ENCODE measurements around the gene LIN28A. TPM values are rescaled to one million over a fixed set of nuclear protein-coding genes. Genes with fewer than 3 reads are reported as not detected.

LIN28A gene
- total RNA-seq, 1 donor from 2014 or later, result not detected

DNA sequence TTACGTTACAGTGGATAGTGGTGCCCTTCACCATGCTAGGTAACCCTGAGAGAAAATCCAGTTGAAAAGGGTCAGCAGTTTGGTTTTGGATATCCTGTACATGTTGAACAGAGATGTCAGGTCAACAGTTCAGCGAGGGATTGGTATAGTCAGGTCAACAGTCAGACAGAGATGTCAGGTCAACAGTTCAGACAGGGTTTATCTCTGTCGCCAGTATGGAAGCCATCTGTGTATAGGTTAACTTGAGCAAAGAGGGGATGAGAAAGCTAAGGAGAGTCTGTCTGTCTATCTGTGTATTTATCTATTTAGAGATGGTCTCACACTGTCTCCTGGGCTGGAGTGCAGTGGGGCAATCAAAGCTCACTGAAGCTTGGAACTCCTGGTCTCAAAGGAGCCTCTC, 39.3 kb downstream of the LIN28A start:
- DNase-seq (no peak), ATAC-seq (no peak)
- TF ChIP-seq, protein P1, sequence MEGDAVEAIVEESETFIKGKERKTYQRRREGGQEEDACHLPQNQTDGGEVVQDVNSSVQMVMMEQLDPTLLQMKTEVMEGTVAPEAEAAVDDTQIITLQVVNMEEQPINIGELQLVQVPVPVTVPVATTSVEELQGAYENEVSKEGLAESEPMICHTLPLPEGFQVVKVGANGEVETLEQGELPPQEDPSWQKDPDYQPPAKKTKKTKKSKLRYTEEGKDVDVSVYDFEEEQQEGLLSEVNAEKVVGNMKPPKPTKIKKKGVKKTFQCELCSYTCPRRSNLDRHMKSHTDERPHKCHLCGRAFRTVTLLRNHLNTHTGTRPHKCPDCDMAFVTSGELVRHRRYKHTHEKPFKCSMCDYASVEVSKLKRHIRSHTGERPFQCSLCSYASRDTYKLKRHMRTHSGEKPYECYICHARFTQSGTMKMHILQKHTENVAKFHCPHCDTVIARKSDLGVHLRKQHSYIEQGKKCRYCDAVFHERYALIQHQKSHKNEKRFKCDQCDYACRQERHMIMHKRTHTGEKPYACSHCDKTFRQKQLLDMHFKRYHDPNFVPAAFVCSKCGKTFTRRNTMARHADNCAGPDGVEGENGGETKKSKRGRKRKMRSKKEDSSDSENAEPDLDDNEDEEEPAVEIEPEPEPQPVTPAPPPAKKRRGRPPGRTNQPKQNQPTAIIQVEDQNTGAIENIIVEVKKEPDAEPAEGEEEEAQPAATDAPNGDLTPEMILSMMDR (IDR thresholded peaks at IDR 0.05), result no peak
- no peaks in the 10 kb centered on the region for H3K27me3 ChIP-seq
- intact Hi-C loops (cut with DNase I), result no loop called here
- H3K4me1 ChIP-seq, result no peaks in the 10 kb centered on the region
- no peaks in the 10 kb centered on the region for H3K9me3 ChIP-seq
- H3K36me3 ChIP-seq, result peaks cover 71% of the 10 kb centered on the region
- no peak overlapping the region for H3K4me3 ChIP-seq
- H3K27ac ChIP-seq, result no peak overlapping the region

DNA sequence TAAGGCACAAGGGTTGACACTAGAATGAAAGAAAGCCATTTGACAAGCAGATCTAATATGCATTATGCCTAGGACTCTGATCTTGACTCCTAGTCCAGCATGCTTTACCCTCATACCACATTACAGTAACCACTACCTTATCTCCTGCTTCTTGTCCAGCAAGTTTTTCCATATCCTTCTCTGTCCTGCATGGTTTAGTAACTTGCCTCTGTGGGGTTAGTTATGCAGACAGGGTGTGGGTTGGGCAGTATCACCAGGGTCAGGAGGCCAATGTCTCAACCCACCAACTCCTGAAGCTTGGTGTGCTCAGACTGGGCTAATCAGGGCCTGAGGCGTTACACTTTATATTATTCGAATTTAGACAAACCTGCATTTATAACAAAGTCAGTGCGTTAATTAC, 40.3 kb downstream of the LIN28A start:
- Histone ChIP-seq H3K4me1 (no peaks in the 10 kb centered on the region), H3K27ac (no peak overlapping the region), H3K27me3 (no peaks in the 10 kb centered on the region), H3K4me3 (no peak overlapping the region), H3K36me3 (peaks cover 65% of the 10 kb centered on the region), H3K9me3 (no peaks in the 10 kb centered on the region)
- TF ChIP-seq, protein P1 (IDR thresholded peaks at IDR 0.05), result no peak
- ATAC-seq (no peak), DNase-seq (no peak)
- intact Hi-C loops (cut with DNase I), result no loop called here

DNA sequence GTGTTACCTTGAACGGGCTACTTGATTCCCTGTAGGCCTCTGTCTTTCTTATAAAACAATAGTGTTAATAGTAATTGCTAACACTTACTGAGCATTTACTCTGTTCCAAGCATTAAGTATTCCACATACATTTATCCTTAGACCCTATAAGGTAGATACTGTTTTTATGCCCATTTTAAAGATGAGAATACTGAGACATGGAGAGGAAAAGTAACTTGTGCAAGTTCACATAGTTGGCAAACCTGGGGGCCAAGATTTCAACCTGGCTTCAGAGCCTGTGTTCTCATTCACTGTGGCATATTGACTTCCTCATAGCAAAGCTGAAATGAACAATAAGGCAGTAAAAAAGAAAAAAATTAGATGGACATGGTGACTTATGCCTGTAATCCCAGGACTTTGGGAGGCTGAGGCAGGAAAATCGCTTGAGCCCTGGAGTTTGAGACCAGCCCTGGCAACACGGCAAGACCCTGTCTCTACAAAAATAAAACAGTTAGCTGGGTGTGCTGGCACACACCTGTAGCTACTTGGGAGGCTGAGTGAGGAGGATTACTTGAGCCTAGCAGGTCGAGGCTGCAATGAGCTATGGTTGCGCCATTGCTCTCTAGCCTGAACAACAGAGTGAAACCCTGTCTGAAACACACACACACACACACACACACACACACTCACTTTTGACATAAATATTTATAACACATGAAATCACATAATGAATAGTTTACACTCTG, 42.0 kb downstream of the LIN28A start:
- Histone ChIP-seq H3K27ac (no peak overlapping the region), H3K27me3 (no peaks in the 10 kb centered on the region), H3K4me1 (no peaks in the 10 kb centered on the region), H3K4me3 (no peak overlapping the region), H3K36me3 (peaks cover 55% of the 10 kb centered on the region), H3K9me3 (no peaks in the 10 kb centered on the region)
- TF ChIP-seq, protein P1 (IDR thresholded peaks at IDR 0.05), result no peak
- intact Hi-C loops (cut with DNase I), result no loop called here
- no peak for DNase-seq
- no peak for ATAC-seq

DNA sequence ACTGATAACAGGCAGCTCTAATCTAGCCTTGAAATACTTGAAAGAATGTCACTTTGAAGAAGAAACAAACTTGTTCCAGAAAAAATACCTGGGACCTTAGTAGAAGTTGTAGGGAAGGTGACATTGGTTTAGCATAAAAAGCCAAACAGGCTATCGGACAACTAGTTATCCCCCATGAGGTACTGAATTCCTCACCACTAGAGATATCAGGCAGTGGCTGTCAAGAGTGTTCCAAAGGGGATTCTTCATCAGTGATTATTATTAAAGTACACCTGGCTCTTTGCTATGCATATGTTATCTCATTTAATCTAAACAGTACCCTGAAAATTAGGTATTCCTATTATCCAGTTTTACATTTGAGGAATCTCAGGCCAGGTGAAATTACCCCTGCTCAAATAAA, 48.5 kb downstream of the LIN28A start:
- no peaks in the 10 kb centered on the region for H3K27me3 ChIP-seq
- DNase-seq, result no peak
- H3K4me1 ChIP-seq, result no peaks in the 10 kb centered on the region
- peaks cover 70% of the 10 kb centered on the region for H3K36me3 ChIP-seq
- TF ChIP-seq, protein P1 (IDR thresholded peaks at IDR 0.05), result no peak
- intact Hi-C loops (cut with DNase I), result no loop called here
- H3K9me3 ChIP-seq, result no peaks in the 10 kb centered on the region
- no peak overlapping the region for H3K27ac ChIP-seq
- ATAC-seq, result no peak
- H3K4me3 ChIP-seq, result no peak overlapping the region

DNA sequence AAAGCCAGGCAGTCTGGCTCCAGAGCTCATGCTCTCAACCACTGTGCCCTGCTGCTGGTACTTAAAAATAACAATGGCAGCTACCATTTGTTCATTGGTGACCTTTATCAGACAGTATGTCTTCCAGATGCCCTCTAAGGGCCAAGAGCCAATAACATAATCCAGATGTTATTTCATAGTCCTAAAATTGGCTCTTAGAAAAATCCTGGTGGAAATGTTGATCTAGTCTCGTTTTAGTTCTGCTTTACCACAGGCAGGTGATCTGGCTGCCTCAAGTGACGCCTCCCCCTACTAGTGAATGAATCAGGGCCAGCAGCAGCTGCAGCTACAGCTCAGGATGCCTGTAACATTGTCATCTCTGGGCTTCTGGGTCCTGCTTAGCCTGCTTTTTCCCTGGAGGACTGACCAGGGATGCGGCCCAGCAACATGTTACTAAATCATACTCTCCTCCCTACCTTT, 49.0 kb downstream of the LIN28A start:
- H3K4me3 ChIP-seq, result no peak overlapping the region
- H3K27ac ChIP-seq, result no peak overlapping the region
- H3K9me3 ChIP-seq, result no peaks in the 10 kb centered on the region
- H3K4me1 ChIP-seq, result no peaks in the 10 kb centered on the region
- TF ChIP-seq, protein P1 (IDR thresholded peaks at IDR 0.05), result no peak
- ATAC-seq (no peak), DNase-seq (no peak)
- H3K27me3 ChIP-seq, result no peaks in the 10 kb centered on the region
- peaks cover 70% of the 10 kb centered on the region for H3K36me3 ChIP-seq
- intact Hi-C loops (cut with DNase I), result no loop called here
